B cell (primary cell): Measurements from ENCODE around the gene REV1.

Source experiments
- EZH2 ChIP-seq: IDR thresholded peaks from 2 replicates; pipeline ENCODE4 v1.6.1; 2012; ENCODE audit warnings: borderline replicate concordance, low read depth, mild to moderate bottlenecking, moderate library complexity, low read length; ENCODE audit not compliant: insufficient read depth, poor library complexity, severe bottlenecking
- TF ChIP-seq, protein P1 (sequence below): fragments of 200-600 bp; IDR thresholded peaks from one replicate; pipeline ENCODE4 v1.8.0; 2022; ENCODE audit warnings: antibody characterized with exemption, mild to moderate bottlenecking

- TF ChIP-seq, protein P1, sequence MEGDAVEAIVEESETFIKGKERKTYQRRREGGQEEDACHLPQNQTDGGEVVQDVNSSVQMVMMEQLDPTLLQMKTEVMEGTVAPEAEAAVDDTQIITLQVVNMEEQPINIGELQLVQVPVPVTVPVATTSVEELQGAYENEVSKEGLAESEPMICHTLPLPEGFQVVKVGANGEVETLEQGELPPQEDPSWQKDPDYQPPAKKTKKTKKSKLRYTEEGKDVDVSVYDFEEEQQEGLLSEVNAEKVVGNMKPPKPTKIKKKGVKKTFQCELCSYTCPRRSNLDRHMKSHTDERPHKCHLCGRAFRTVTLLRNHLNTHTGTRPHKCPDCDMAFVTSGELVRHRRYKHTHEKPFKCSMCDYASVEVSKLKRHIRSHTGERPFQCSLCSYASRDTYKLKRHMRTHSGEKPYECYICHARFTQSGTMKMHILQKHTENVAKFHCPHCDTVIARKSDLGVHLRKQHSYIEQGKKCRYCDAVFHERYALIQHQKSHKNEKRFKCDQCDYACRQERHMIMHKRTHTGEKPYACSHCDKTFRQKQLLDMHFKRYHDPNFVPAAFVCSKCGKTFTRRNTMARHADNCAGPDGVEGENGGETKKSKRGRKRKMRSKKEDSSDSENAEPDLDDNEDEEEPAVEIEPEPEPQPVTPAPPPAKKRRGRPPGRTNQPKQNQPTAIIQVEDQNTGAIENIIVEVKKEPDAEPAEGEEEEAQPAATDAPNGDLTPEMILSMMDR: no peak
- TF ChIP-seq EZH2: no peak
Observed at GRCh38 chr2:99524056-99524455, 34.2 kb upstream of the REV1 start.
